K562 (cell line): ENCODE measurements around the gene CKAP5. TPM values are rescaled to one million over a fixed set of nuclear protein-coding genes. Genes with fewer than 3 reads are reported as not detected.

Experiments
- ATAC-seq: fragments of 200-7000 bp; cut with Tn5 transposase; 3 replicates; pipeline ENCODE4 v1.9.1; 2020; ENCODE audit warnings: moderate library complexity
- BruUV-seq: library from RNA; stranded (reverse); fragments of 400-500 nt; replicated peaks from 2 replicates; lab custom pipeline; 2021; lab: Mats Ljungman, UMichigan
- CTCF ChIA-PET: fragments of 300-600 bp; formaldehyde crosslinking; extraction: SDS; loops from one replicate; lab custom pipeline; 2021; ENCODE audit warnings: low intra/inter-chr PET ratio; lab: Yijun Ruan, JAX
- POLR2A ChIA-PET: fragments of 300-600, 350-650 bp; sonication (Branson Sonifier 250); formaldehyde crosslinking; extraction: SDS; loops from one replicate; lab custom pipeline; 2021; ENCODE audit warnings: antibody characterized with exemption, inconsistent platforms; lab: Yijun Ruan, JAX
- DNase-seq, 4 experiments: peaks; one replicate each; pipeline versions ENCODE4 v3.0.0 to v3.0.0-alpha.2; 2011 to 2018; ENCODE audit warnings: low spot score in 3 of 4, mixed read lengths in 3 of 4; ENCODE audit errors: extremely low read depth in 1 of 4
- FAIRE-seq: peaks from 2 replicates; lab custom pipeline; 2011; peaks lifted over from hg19 to GRCh38; lab: Jason Lieb, UNC
- H2AFZ ChIP-seq: 2 replicates; pipeline ENCODE4 v1.6.0; 2011; ENCODE audit warnings: low read depth, low read length, control low read depth, inconsistent platforms
- H3K27ac ChIP-seq: fragments of 200-600 bp; 3 replicates; pipeline ENCODE4 v1.8.0; 2011; ENCODE audit warnings: low read depth, mild to moderate bottlenecking, control low read depth, inconsistent platforms, low read length, moderate library complexity, mixed read lengths; ENCODE audit errors: extremely low read depth
- H3K27me3 ChIP-seq, 2 experiments: fragments of 300-600 bp in 1 of 2; 2 replicates in 1 of 2; 3 replicates in 1 of 2; pipeline versions ENCODE4 v1.6.0 to v1.8.0; 2011; ENCODE audit warnings: inconsistent platforms in 2 of 2, low read length in 2 of 2, mild to moderate bottlenecking in 1 of 2, mixed read lengths in 1 of 2, moderate library complexity in 1 of 2; ENCODE audit not compliant: control insufficient read depth in 2 of 2, insufficient read depth in 2 of 2
- H3K36me3 ChIP-seq: fragments of 300-600 bp; 3 replicates; pipeline ENCODE4 v1.8.0; 2011; ENCODE audit warnings: mild to moderate bottlenecking, low read length, inconsistent platforms; ENCODE audit not compliant: control insufficient read depth, insufficient read depth
- H3K4me1 ChIP-seq, 2 experiments: fragments of 200-600 bp in 1 of 2; replicated peaks in 1 of 2; 2 replicates in 1 of 2; 3 replicates in 1 of 2; pipeline versions ENCODE4 v1.5.1 to v1.8.0; 2011; ENCODE audit warnings: inconsistent platforms in 2 of 2, low read length in 2 of 2, mild to moderate bottlenecking in 1 of 2, mixed read lengths in 1 of 2, moderate library complexity in 1 of 2; ENCODE audit not compliant: control insufficient read depth in 2 of 2, insufficient read depth in 2 of 2
- H3K4me2 ChIP-seq: 2 replicates; pipeline ENCODE4 v1.6.1; 2011; ENCODE audit warnings: low read length, control low read depth, inconsistent platforms, mixed read lengths; ENCODE audit not compliant: insufficient read depth
- H3K4me3 ChIP-seq: fragments of 200-600 bp; sonication (generic), shearing (Covaris generic); 2 replicates; pipeline ENCODE4 v1.5.1; 2016; ENCODE audit warnings: control low read depth, inconsistent platforms
- H3K79me2 ChIP-seq: fragments of 200-600 bp; 3 replicates; pipeline ENCODE4 v1.8.0; 2011; ENCODE audit warnings: low read length, inconsistent platforms; ENCODE audit not compliant: control insufficient read depth, insufficient read depth
- H3K9ac ChIP-seq, 2 experiments: 2 replicates each; pipeline versions ENCODE4 v1.6.0 to v1.6.1; 2011; ENCODE audit warnings: low read depth in 2 of 2, low read length in 2 of 2, control low read depth in 1 of 2, inconsistent platforms in 1 of 2, mild to moderate bottlenecking in 1 of 2, mixed read lengths in 1 of 2; ENCODE audit not compliant: insufficient read depth in 1 of 2
- H3K9me1 ChIP-seq: one replicate; pipeline ENCODE4 v1.6.0; 2011; ENCODE audit warnings: inconsistent platforms, mild to moderate bottlenecking, low read length, moderate library complexity; ENCODE audit not compliant: control insufficient read depth, insufficient read depth
- H3K9me3 ChIP-seq: replicated peaks from 2 replicates; pipeline ENCODE4 v1.5.1; 2011; ENCODE audit warnings: low read depth, low read length, inconsistent platforms; ENCODE audit not compliant: control insufficient read depth, insufficient read depth
- H4K20me1 ChIP-seq: replicated peaks from 2 replicates; pipeline ENCODE4 v1.6.1; 2011; ENCODE audit warnings: low read length, inconsistent platforms, mixed read lengths; ENCODE audit not compliant: control insufficient read depth, insufficient read depth
- CCNT2 ChIP-seq: IDR thresholded peaks from 2 replicates; pipeline ENCODE4 v1.6.1; 2011; ENCODE audit warnings: borderline replicate concordance, low read depth, mild to moderate bottlenecking, moderate library complexity, mixed read lengths, low read length; ENCODE audit not compliant: insufficient read length; ENCODE audit errors: extremely low read depth
- CHD1 ChIP-seq: fragments of 200-600 bp; sonication (generic); IDR thresholded peaks from one replicate; pipeline ENCODE4 v1.6.1; 2012; ENCODE audit warnings: mild to moderate bottlenecking, moderate library complexity, low read length, inconsistent platforms
- E2F5 ChIP-seq: sonication (generic); formaldehyde crosslinking; IDR thresholded peaks from 2 replicates; pipeline ENCODE4 v1.8.0; 2022; ENCODE audit warnings: mild to moderate bottlenecking, missing genetic modification reagents
- FUS ChIP-seq: fragments of 200-400 bp; formaldehyde crosslinking; optimal IDR thresholded peaks from 2 replicates; pipeline ENCODE3; 2017; ENCODE audit warnings: low read depth, low read length
- KAT8 ChIP-seq: fragments of 450-650 bp; IDR thresholded peaks from 2 replicates; pipeline ENCODE4 v1.6.1; 2016; ENCODE audit warnings: low read depth, mild to moderate bottlenecking
- MTF1 ChIP-seq: fragments of 250-450 bp; sonication (Bioruptor Pico); IDR thresholded peaks from 2 replicates; pipeline ENCODE4 v1.9.0; 2021; ENCODE audit warnings: moderate library complexity, mild to moderate bottlenecking, inconsistent platforms, borderline replicate concordance
- MYNN ChIP-seq, 2 experiments: sonication (generic); formaldehyde crosslinking in 1 of 2; IDR thresholded peaks; 2 replicates each; pipeline versions ENCODE4 v1.5.0 to v1.6.1; 2016 to 2020; ENCODE audit warnings: antibody characterized with exemption in 1 of 2, missing genetic modification reagents in 1 of 2
- SREBF1 ChIP-seq: fragments of 150-350 bp; IDR thresholded peaks from 2 replicates; pipeline ENCODE4 v1.6.1; 2014; ENCODE audit warnings: antibody characterized with exemption, low read depth, low read length, borderline replicate concordance
- ZBTB43 ChIP-seq: sonication (generic); formaldehyde crosslinking; IDR thresholded peaks from 2 replicates; pipeline ENCODE4 v1.8.0; 2023; ENCODE audit warnings: mild to moderate bottlenecking, missing genetic modification reagents
- WGBS: fragments of 100-300 bp; shearing (Covaris generic); methylation state at CpG from one replicate; pipeline ENCODE4 v1.1.6; 2016; ENCODE audit warnings: low coverage, mixed read lengths; ENCODE audit not compliant: insufficient coverage; ENCODE audit errors: missing lambda C conversion rate; 5-methylcytosine and 5-hydroxymethylcytosine counted together
- in situ Hi-C: fragments of 300-500 bp; cut with MboI; formaldehyde crosslinking; loops from 4 replicates; pipeline ENCODE4 v1.15.0; 2018; ENCODE audit warnings: inconsistent platforms, mixed read lengths
- intact Hi-C: fragments of 100-400 bp; cut with micrococcal nuclease; formaldehyde crosslinking; loops from 2 replicates; pipeline ENCODE4 v1.14.2; 2022
- polyA plus RNA-seq, 8 experiments: library from polyadenylated mRNA; depleted of rRNA in 4 of 8; stranded (reverse) in 5 of 8; unstranded in 3 of 8; fragments of >200 nt; fragmentation: Nextera tagmentation in 2 of 8; fragmentation: Illumina TruSeq in 1 of 8; extraction: Ambion mirVana in 2 of 8; extraction: Trizol in 1 of 8; gene quantifications; 2 replicates each; pipeline versions ENCODE4 v1.2.1 to v1.2.3, GENCODE V29; 2011 to 2014; ENCODE audit warnings: inconsistent platforms in 1 of 8, missing spikeins in 1 of 8
- total RNA-seq, 7 experiments: library from RNA; depleted of rRNA in 6 of 7; stranded (reverse); fragments of >200 nt in 6 of 7; fragmentation: Illumina TruSeq in 2 of 7; extraction: Trizol in 2 of 7; gene quantifications; 2 replicates each; pipeline versions ENCODE4 v1.2.1 to v1.2.3, GENCODE V29; 2011 to 2021; ENCODE audit warnings: low replicate concordance in 1 of 7
- TF ChIP-seq, protein P1 (sequence below): fragments of 450-650 bp; IDR thresholded peaks from 2 replicates; pipeline ENCODE4 v1.6.1; 2016; ENCODE audit warnings: mild to moderate bottlenecking
- TF ChIP-seq, protein P2 (sequence below): fragments of 250-450 bp; sonication (Bioruptor Pico); IDR thresholded peaks from 2 replicates; pipeline ENCODE4 v1.9.0; 2021; ENCODE audit warnings: mild to moderate bottlenecking, inconsistent platforms

The CKAP5 gene
- total and polyA plus RNA-seq, 9 of the 15 experiments (the other 6 are each of a cell fraction or from before 2014, with no cell fraction given), result 60.1 to 239 (median 139) TPM

- no peaks in the 10 kb centered on the region for H3K36me3 ChIP-seq
- CTCF ChIA-PET, result no interaction called here
- FAIRE-seq (no peak), DNase-seq (no peak), ATAC-seq (no peak)
- no peak overlapping the region for H3K9ac ChIP-seq
- H2AFZ ChIP-seq, result no peak overlapping the region
- H4K20me1 ChIP-seq, result no peaks in the 10 kb centered on the region
- peaks cover 0 to 3% of the 10 kb centered on the region in 2 experiments; a peak in 1 of 5 replicates for H3K27me3 ChIP-seq
- no peak overlapping the region for H3K4me3 ChIP-seq
- H3K9me3 ChIP-seq, result peaks cover 4% of the 10 kb centered on the region; the same call in 1 of the 2 replicates
- intact Hi-C loops, result no loop called here
- H3K79me2 ChIP-seq, result no peaks in the 10 kb centered on the region
- WGBS, result 61% methylated on average over 19 of the region's 19 CpGs
- H3K4me2 ChIP-seq, result no peak overlapping the region
- in situ Hi-C loops, result no loop called here
- peaks cover 0 to 16% of the 10 kb centered on the region in 2 experiments; a peak in 2 of 5 replicates for H3K4me1 ChIP-seq
- H3K27ac ChIP-seq, result no peak overlapping the region
- no peaks in the 10 kb centered on the region for H3K9me1 ChIP-seq
- POLR2A ChIA-PET, result interaction anchor here (0.6 kb wide), 1 partner anchor 476 kb away, joined by 3 read pairs; no protein-coding TSS in a partner anchor
- BruUV-seq, result no TSS peak
- TF ChIP-seq CHD1 (no peak), FUS (no peak), KAT8 (no peak), E2F5 (CRISPR knock-in tag) (no peak), ZBTB43 (CRISPR knock-in tag) (no peak), MYNN (IDR thresholded peaks at IDR 0.05) (no peak), MYNN (CRISPR knock-in tag; IDR thresholded peaks at IDR 0.05) (no peak), CCNT2 (no peak), MTF1 (CRISPR knock-in tag) (no peak), SREBF1 (no peak)
- TF ChIP-seq, protein P1, sequence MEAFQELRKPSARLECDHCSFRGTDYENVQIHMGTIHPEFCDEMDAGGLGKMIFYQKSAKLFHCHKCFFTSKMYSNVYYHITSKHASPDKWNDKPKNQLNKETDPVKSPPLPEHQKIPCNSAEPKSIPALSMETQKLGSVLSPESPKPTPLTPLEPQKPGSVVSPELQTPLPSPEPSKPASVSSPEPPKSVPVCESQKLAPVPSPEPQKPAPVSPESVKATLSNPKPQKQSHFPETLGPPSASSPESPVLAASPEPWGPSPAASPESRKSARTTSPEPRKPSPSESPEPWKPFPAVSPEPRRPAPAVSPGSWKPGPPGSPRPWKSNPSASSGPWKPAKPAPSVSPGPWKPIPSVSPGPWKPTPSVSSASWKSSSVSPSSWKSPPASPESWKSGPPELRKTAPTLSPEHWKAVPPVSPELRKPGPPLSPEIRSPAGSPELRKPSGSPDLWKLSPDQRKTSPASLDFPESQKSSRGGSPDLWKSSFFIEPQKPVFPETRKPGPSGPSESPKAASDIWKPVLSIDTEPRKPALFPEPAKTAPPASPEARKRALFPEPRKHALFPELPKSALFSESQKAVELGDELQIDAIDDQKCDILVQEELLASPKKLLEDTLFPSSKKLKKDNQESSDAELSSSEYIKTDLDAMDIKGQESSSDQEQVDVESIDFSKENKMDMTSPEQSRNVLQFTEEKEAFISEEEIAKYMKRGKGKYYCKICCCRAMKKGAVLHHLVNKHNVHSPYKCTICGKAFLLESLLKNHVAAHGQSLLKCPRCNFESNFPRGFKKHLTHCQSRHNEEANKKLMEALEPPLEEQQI, result no peak
- TF ChIP-seq, protein P2, sequence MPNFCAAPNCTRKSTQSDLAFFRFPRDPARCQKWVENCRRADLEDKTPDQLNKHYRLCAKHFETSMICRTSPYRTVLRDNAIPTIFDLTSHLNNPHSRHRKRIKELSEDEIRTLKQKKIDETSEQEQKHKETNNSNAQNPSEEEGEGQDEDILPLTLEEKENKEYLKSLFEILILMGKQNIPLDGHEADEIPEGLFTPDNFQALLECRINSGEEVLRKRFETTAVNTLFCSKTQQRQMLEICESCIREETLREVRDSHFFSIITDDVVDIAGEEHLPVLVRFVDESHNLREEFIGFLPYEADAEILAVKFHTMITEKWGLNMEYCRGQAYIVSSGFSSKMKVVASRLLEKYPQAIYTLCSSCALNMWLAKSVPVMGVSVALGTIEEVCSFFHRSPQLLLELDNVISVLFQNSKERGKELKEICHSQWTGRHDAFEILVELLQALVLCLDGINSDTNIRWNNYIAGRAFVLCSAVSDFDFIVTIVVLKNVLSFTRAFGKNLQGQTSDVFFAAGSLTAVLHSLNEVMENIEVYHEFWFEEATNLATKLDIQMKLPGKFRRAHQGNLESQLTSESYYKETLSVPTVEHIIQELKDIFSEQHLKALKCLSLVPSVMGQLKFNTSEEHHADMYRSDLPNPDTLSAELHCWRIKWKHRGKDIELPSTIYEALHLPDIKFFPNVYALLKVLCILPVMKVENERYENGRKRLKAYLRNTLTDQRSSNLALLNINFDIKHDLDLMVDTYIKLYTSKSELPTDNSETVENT, result no peak
These were observed 120.5 kb downstream of the CKAP5 start for GRCh38 chr11:46725338-46726205.
